Bronchial epithelial cell (primary cell): ENCODE data around the gene POTEC. TPM values are rescaled to one million over a fixed set of nuclear protein-coding genes. Genes with fewer than 3 reads are reported as not detected.
A peak's percentile ranks its signal among the peaks of the same experiment; 100 is the strongest.
"Not testable (repeated sequence)": the region's sequence is repeated elsewhere in the genome, so short reads cannot be mapped to it uniquely, and the experiment has no call there.

Experiments
- DNase-seq: peaks from one replicate; pipeline ENCODE4 v3.0.0-alpha.2; 2010; ENCODE audit warnings: low read depth
- FAIRE-seq: peaks from 2 replicates; lab custom pipeline; 2011; peaks lifted over from hg19 to GRCh38; lab: Jason Lieb, UNC
- H3K27me3 ChIP-seq: 2 replicates; pipeline ENCODE4 v1.5.1; 2011; ENCODE audit warnings: low read length; ENCODE audit not compliant: control insufficient read depth, insufficient read depth
- H3K36me3 ChIP-seq: 2 replicates; pipeline ENCODE4 v1.5.1; 2011; ENCODE audit warnings: low read length; ENCODE audit not compliant: control insufficient read depth, insufficient read depth
- H3K4me3 ChIP-seq: 2 replicates; pipeline ENCODE4 v1.5.1; 2011; ENCODE audit warnings: mild to moderate bottlenecking, low read depth, low read length, control low read depth
- total RNA-seq: library from RNA; depleted of rRNA; stranded (reverse); fragments of >200 nt; gene quantifications from 2 replicates; pipeline ENCODE4 v1.2.1, GENCODE V29; 2014

POTEC gene
- total RNA-seq, 1 donor from 2014 or later: under 0.01 TPM

DNA sequence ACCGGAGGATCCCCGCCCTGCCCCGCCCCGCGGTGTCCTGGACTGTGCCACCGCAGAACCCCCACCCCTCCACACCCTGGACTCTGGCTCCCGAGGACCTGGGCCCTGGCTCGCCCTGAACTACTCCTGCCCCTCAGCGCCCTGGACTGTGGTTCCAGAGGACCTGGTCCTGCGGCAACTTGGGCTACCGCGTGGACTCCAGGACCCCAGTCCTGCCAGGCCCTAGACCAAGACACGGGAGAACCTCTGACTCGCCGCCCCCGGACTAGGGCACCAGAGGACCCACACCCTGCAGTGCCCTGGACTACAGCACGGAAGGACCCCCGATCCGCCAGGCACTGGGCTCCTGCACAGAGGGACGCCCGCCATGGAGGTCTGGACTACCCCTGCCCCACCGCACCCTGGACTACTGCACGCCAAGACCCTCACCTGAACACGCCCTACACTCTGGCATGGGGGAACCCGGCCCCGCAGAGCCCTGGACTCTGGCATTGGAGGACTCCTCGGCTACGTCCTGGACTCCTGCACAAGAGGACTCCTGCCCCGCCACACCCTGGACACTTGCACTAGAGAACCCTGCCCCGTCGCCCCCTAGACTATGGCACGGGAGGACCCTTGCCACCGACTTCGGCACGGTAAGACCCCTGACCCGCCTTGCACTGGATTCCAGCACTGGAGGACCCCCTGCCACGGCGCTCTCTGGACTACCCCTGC is 69.2 kb downstream of the POTEC start:
- DNase-seq, FAIRE-seq, H3K36me3 ChIP-seq, H3K27me3 ChIP-seq, H3K4me3 ChIP-seq: not testable (repeated sequence)

DNA sequence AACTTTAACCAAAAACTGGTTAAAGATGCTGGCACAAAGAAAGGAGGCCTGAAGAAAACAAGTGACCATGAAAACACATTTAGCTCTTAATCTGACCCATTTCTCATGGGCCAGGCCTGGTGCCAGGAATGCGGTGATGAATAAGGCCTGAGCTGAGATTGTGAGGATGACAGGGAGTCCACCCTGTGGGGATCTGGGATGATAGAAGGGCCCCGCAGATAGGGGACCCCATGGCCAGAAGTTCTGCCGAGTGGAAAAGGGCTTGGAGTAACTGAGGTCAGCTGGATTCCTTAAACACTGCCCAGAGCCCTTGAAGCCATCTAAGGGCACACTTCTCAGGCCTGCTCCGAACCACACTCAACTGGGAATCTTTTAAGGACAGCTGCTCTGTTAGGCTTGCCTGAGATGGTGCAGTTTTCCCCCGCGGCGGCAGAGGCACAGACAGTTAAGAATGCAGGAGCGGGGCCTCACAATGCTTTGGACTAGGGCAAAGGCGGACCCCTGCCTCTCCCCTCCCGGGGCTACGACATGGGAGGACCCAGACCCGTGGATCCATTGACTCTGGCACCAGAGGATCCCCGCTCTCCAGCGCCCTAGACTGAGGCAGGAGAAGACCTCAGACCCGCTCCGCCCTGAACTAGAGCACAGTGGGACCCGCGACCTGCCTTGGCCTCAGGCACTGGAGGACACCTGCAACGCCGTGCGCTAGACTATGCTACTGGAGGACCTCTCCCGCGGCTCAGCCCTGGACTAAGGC is 70.0 kb downstream of the POTEC start:
- not testable (repeated sequence) for H3K27me3 ChIP-seq, DNase-seq, H3K4me3 ChIP-seq, H3K36me3 ChIP-seq, FAIRE-seq

DNA sequence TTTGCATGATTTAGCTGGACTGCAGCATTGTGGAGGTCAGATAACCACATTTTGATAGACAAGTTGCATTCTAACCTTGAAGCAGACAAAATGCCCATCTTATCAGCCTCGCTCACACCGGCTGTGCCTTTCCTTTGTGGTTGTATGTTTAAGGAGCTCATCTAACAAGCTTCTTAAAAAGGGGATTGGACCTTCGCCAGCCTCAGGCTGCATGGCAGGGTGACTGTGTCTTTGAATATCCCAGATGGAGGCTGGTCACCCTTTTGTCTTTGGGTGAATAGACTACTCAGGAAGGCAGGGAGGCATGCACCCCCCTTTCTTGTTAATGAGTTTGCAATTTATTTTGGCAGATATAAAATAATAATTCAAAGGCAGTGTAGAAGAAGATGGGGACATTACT is 72.1 kb downstream of the POTEC start:
- H3K36me3 ChIP-seq, H3K27me3 ChIP-seq, DNase-seq, H3K4me3 ChIP-seq, FAIRE-seq: not testable (repeated sequence)

DNA sequence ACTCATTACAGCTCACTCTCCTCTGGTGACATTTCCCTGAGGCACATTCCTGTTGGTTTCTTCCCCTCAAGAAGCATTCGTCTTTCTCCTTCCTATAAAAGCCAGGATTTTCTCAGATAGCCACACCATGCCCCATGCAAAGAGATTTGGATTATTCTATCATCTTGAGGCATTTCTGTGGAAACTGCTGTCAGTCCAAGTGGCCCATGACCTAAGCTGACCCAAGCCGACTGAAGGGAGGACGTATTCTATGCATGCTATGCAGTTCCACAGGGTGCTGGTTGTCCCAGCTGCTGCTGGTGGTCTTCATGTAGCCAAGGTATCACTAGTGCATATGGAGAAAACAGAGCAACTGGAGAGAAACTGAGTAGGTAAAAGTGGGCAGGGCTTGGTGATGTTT is 73.0 kb downstream of the POTEC start:
- not testable (repeated sequence) for H3K36me3 ChIP-seq, H3K27me3 ChIP-seq, H3K4me3 ChIP-seq, FAIRE-seq
- peak; percentile 6 for DNase-seq

DNA sequence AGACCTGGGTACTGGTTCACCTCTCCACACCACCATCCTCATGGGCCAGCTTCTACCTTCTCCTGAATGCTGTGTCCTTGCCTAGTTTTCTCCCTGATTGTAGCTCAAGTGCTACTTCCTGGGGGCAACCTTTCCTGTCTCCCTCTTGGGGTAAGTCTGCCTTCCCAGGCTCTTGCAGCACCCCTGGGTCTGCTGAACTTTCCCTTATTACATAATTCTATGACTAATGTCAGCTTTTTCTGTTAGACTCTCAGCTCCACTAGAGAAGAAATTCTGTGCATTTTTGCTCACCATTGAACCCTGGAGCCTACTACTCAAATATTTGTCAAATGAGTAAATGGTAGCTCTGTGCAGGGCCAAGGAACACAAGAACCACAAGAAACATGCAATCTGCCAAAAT is 73.4 kb downstream of the POTEC start:
- H3K4me3 ChIP-seq, H3K36me3 ChIP-seq, FAIRE-seq, H3K27me3 ChIP-seq: not testable (repeated sequence)
- peak; percentile 89 for DNase-seq

DNA sequence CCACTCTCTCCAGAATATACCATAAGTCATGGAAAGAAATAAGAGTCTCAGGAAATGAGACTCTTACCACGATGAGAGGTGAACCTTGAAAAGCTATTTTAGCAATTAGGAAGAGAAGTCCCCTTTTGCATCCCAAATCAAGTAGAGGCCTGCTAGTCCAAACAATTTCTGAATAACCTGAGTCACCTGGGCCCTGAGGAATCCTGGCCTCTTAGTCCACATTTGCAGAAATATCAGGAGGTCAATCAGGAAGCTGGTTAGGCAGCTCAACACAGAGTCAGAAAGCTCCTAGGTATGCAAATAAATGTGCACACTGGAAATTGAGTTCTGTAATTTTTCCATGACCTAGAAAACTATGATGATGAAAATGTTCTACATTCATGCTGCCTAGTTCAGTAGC is 77.4 kb downstream of the POTEC start:
- DNase-seq: peak; percentile 56
- FAIRE-seq, H3K27me3 ChIP-seq, H3K4me3 ChIP-seq, H3K36me3 ChIP-seq: not testable (repeated sequence)

Other genes with a start within 250 kb of the POTEC start
- gene ANKRD30B, start 204.6 kb upstream of the POTEC start, total RNA-seq: not detected in 2 replicates